Common myeloid progenitor, CD34-positive (primary cell): ENCODE results near the gene DROSHA.

Experiments used
- CTCF ChIA-PET: fragments of 350-600 bp; sonication (Branson Sonifier 250); formaldehyde crosslinking; loops from one replicate; lab custom pipeline; 2021; ENCODE audit warnings: antibody characterized with exemption; lab: Charles Lee
- POLR2A ChIA-PET: fragments of 350-600 bp; sonication (Branson Sonifier 250); formaldehyde crosslinking; loops from one replicate; lab custom pipeline; 2021; ENCODE audit warnings: antibody characterized with exemption; lab: Charles Lee
- DNase-seq, 3 donors: peaks; one replicate each; pipeline versions ENCODE4 v3.0.0 to v3.0.0-alpha.2; 2013
- H3K27ac ChIP-seq, 2 experiments: 1 replicate in 1 of 2; 2 replicates in 1 of 2; pipeline ENCODE4 v1.7.0; 2013; ENCODE audit warnings: inconsistent platforms in 2 of 2, low read length in 2 of 2, mild to moderate bottlenecking in 2 of 2, low read depth in 1 of 2, moderate library complexity in 1 of 2; ENCODE audit not compliant: severe bottlenecking in 2 of 2, insufficient read depth in 1 of 2, poor library complexity in 1 of 2
- H3K27me3 ChIP-seq, 5 experiments: replicated peaks in 2 of 5; 1 replicate in 3 of 5; 2 replicates in 2 of 5; pipeline versions ENCODE4 v1.6.1 to v1.7.0; 2013; ENCODE audit warnings: low read length in 4 of 5, mild to moderate bottlenecking in 2 of 5, moderate library complexity in 2 of 5, inconsistent platforms in 1 of 5; ENCODE audit not compliant: insufficient read depth in 5 of 5, control insufficient read depth in 4 of 5
- H3K36me3 ChIP-seq, 4 experiments: 1 replicate in 2 of 4; 2 replicates in 2 of 4; pipeline versions ENCODE4 v1.6.1 to v1.7.0; 2013; ENCODE audit warnings: low read length in 3 of 4, control low read depth in 1 of 4, mild to moderate bottlenecking in 1 of 4; ENCODE audit not compliant: control insufficient read depth in 4 of 4, insufficient read depth in 4 of 4
- H3K4me1 ChIP-seq, 4 experiments: 1 replicate in 3 of 4; 2 replicates in 1 of 4; pipeline versions ENCODE4 v1.6.1 to v1.7.1; 2013; ENCODE audit warnings: low read length in 3 of 4, mild to moderate bottlenecking in 3 of 4, control low read depth in 1 of 4, inconsistent platforms in 1 of 4, moderate library complexity in 1 of 4; ENCODE audit not compliant: control insufficient read depth in 4 of 4, insufficient read depth in 4 of 4; ENCODE audit errors: control extremely low read depth in 1 of 4
- H3K4me3 ChIP-seq, 7 experiments: 1 replicate in 4 of 7; 2 replicates in 3 of 7; pipeline versions ENCODE4 v1.5.1 to v1.7.0; 2013; ENCODE audit warnings: mild to moderate bottlenecking in 7 of 7, low read length in 6 of 7, moderate library complexity in 6 of 7, inconsistent platforms in 2 of 7, low read depth in 2 of 7, control low read depth in 1 of 7; ENCODE audit not compliant: insufficient read depth in 4 of 7, control insufficient read depth in 1 of 7; ENCODE audit errors: extremely low read depth in 1 of 7
- H3K9me3 ChIP-seq, 5 experiments: 1 replicate in 4 of 5; 2 replicates in 1 of 5; pipeline versions ENCODE4 v1.6.1 to v1.7.1; 2013; ENCODE audit warnings: low read length in 4 of 5, mild to moderate bottlenecking in 2 of 5, inconsistent platforms in 1 of 5, low read depth in 1 of 5, moderate library complexity in 1 of 5; ENCODE audit not compliant: control insufficient read depth in 4 of 5, insufficient read depth in 2 of 5; ENCODE audit errors: control extremely low read depth in 1 of 5
- WGBS: methylation state at CpG from one replicate; pipeline ENCODE4 v1.1.5; 2013; ENCODE audit not compliant: insufficient coverage; 5-methylcytosine and 5-hydroxymethylcytosine counted together

Gene DROSHA

GRCh38 chr5:31372124-31372523, 159.8 kb downstream of the DROSHA start:
- H3K27me3 ChIP-seq = peaks cover 0 to 4% (median 0%) of the 10 kb centered on the region in 5 experiments
- 83% methylated on average over 1 of the region's 1 CpG for WGBS
- no peaks in the 10 kb centered on the region for H3K36me3 ChIP-seq
- ChIA-PET CTCF (no interaction called here), POLR2A (no interaction called here)
- H3K9me3 ChIP-seq = no peaks in the 10 kb centered on the region
- H3K27ac ChIP-seq = no peak overlapping the region
- no peaks in the 10 kb centered on the region for H3K4me1 ChIP-seq
- no peak overlapping the region for H3K4me3 ChIP-seq
- DNase-seq = no peak

DNA sequence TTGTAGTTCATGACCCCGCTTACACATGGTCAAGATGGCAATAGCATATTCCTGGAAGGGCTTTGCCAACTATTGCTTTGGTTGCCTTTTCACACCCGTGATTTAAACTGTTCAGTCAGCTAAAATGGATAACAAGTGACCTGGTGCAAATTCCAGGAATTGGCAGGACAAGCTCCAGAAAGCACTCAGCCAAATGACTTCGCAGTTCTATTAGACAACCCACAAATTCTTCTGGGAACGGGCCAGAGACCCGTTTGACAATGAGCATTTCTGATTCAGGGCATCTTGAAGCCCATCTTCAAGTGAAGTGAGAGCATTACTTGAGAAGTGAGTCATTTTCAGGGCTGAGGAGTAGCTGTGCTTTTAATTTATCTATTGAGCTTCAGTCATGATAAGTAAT, 165.0 kb downstream of the DROSHA start:
- ChIA-PET POLR2A (no interaction called here), CTCF (no interaction called here)
- no peak overlapping the region for H3K4me3 ChIP-seq
- H3K4me1 ChIP-seq = no peaks in the 10 kb centered on the region
- peaks cover 0 to 2% (median 0%) of the 10 kb centered on the region in 5 experiments for H3K9me3 ChIP-seq
- 86% methylated on average over 5 of the region's 5 CpGs for WGBS
- H3K27me3 ChIP-seq = peaks cover 0 to 5% (median 0%) of the 10 kb centered on the region in 5 experiments
- no peak overlapping the region for H3K27ac ChIP-seq
- H3K36me3 ChIP-seq = no peaks in the 10 kb centered on the region
- DNase-seq = no peak

DNA sequence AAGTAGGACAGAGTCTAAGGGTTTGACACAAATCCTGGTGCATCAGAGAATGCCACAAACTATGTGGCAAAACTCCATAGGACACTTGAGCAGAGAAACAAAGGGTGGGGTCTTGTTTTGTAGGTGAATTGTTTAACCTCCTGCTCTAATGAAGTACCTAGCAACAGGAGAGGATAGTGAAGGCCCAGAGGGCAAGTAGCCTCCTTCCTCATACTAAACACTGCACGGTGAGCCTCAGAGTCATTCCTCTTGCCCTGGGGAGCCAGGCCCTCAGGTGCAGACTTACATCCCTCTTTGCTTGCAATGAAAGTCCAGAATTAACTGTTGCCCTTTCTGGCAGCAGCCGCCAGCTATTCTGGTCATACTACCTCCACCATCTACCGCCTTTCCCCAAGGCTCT, 166.1 kb downstream of the DROSHA start:
- Histone ChIP-seq H3K27ac (no peak overlapping the region), H3K36me3 (no peaks in the 10 kb centered on the region), H3K4me1 (no peaks in the 10 kb centered on the region), H3K9me3 (peaks cover 0 to 2% (median 0%) of the 10 kb centered on the region in 5 experiments), H3K27me3 (peaks cover 0 to 1% (median 0%) of the 10 kb centered on the region in 5 experiments), H3K4me3 (no peak overlapping the region)
- ChIA-PET POLR2A (no interaction called here), CTCF (no interaction called here)
- DNase-seq = no peak
- 88% methylated on average over 3 of the region's 3 CpGs for WGBS

DNA sequence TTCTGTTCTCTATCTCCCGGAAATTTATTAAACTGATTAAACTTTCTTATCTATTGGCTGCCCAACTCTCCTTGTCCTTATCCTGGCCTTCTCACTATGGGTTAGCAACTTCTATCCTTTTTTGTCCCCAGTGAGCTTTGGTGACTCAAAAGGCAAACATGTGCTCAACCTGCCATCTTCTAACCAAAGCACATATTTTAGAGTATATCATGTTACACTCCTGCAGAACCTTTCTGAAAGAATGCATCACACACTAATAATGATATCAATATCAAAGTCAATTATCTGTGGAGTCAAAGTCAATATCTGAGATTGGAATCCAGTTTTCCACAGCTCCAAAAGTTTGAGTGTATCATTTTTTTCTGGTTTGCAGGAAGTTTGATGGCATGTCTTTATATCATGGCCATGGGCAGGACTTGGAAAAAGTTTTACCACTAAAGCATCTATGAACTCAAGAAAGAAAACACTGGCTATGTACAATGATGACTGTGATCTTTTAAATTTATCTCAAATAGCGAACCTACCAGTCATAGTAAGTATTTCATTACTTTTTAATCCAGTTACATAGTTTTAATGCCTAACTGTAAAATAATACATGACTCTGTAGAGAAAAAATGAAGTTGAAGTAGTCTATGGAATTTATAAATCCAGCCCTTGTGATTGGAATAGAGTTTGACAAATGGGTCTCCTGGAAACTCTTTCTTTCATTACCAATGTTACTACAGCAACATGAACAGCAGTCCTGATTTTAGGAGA, 166.8 kb downstream of the DROSHA start:
- CTCF ChIA-PET = no interaction called here
- no peak overlapping the region for H3K27ac ChIP-seq
- WGBS = 100% methylated on average over 1 of the region's 2 CpGs
- no peak for DNase-seq
- peaks cover 0 to 1% (median 0%) of the 10 kb centered on the region in 5 experiments for H3K27me3 ChIP-seq
- H3K4me1 ChIP-seq = no peaks in the 10 kb centered on the region
- no peaks in the 10 kb centered on the region for H3K36me3 ChIP-seq
- H3K4me3 ChIP-seq = no peak overlapping the region
- peaks cover 0 to 2% (median 0%) of the 10 kb centered on the region in 5 experiments for H3K9me3 ChIP-seq
- POLR2A ChIA-PET = no interaction called here

- Histone ChIP-seq H3K36me3 (no peaks in the 10 kb centered on the region), H3K4me1 (no peaks in the 10 kb centered on the region), H3K27me3 (peaks cover 0 to 1% (median 0%) of the 10 kb centered on the region in 5 experiments), H3K27ac (no peak overlapping the region), H3K9me3 (peaks cover 0 to 2% (median 0%) of the 10 kb centered on the region in 5 experiments), H3K4me3 (no peak overlapping the region)
- ChIA-PET CTCF (no interaction called here), POLR2A (no interaction called here)
- no peak for DNase-seq
- WGBS = no CpG with 5 or more reads among the region's 3 CpGs
These were observed 168.8 kb downstream of the DROSHA start for GRCh38 chr5:31362931-31363568.

DNA sequence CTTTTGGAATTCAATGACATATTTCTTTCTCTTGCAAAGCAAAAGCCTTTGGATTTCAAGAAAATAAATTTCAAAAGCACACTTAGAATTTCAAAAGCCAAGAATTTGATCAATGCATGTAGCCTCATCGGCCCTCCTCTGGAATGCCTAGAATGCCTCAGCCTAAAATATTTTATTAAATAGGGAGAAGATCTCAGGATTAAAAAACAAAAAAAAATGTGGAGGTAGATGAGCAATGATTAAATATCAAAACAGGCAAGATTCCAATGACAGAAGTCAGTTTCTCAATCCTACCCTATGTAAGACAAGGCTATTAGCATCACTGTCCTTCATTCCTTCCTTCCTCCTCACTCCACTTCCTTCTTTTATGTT, 169.4 kb downstream of the DROSHA start:
- Histone ChIP-seq H3K4me1 (no peaks in the 10 kb centered on the region), H3K27me3 (peaks cover 0 to 1% (median 0%) of the 10 kb centered on the region in 5 experiments), H3K9me3 (peaks cover 0 to 2% (median 0%) of the 10 kb centered on the region in 5 experiments), H3K36me3 (no peaks in the 10 kb centered on the region), H3K4me3 (no peak overlapping the region), H3K27ac (no peak overlapping the region)
- WGBS = no CpG with 5 or more reads among the region's 1 CpG
- DNase-seq = no peak
- ChIA-PET CTCF (no interaction called here), POLR2A (no interaction called here)
